ENCODE measurements around the gene ZFYVE21.

The ZFYVE21 gene

DNA sequence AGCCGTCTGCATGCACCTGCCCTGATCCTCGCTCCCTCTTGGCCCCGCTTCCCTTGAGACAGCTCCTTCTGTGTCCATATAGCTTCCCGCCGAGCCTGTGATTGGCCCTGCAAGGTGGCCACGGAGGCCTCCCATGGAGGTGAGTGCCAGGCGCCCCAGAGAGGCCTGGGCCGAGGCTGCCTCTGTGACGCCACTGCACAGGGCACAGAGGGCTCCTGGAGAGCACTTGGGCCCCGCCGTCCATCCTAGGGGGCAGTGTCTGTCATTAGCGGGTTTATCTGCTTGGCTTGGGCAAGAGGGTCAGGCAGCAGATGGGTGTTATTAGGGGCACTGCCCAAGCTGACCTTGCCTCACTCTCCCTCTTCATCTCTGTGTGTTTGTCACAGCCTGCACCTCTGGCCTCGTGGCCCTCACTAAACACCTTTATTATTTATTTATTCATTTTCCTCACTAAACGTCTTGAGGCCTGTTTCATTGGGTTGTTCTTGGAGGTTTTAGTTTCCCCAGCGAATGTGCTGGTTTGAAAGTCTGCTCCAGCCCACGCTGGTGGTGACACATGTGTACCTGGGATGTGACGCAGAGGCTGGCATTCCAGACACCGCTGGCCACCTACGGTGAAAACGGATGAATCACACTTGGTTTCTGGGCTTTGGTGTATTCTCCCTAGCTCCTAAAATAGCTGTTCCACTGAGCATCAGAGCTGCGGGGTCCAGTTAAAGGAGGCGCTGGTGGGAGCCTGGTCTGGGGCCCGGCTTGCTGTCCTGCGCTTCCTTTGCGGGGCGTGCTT, 5.9 kb downstream of the ZFYVE21 start:
- TF ChIP-seq, protein P1, sequence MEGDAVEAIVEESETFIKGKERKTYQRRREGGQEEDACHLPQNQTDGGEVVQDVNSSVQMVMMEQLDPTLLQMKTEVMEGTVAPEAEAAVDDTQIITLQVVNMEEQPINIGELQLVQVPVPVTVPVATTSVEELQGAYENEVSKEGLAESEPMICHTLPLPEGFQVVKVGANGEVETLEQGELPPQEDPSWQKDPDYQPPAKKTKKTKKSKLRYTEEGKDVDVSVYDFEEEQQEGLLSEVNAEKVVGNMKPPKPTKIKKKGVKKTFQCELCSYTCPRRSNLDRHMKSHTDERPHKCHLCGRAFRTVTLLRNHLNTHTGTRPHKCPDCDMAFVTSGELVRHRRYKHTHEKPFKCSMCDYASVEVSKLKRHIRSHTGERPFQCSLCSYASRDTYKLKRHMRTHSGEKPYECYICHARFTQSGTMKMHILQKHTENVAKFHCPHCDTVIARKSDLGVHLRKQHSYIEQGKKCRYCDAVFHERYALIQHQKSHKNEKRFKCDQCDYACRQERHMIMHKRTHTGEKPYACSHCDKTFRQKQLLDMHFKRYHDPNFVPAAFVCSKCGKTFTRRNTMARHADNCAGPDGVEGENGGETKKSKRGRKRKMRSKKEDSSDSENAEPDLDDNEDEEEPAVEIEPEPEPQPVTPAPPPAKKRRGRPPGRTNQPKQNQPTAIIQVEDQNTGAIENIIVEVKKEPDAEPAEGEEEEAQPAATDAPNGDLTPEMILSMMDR (IDR thresholded peaks at IDR 0.05; ENCODE audit: control extremely low read depth, extremely low read depth, low read depth, missing control alignments), result no peak
- CTCF ChIA-PET, result no interaction called here
- DNase-seq (ENCODE audit: extremely low spot score), result no peak
- POLR2A ChIA-PET, result interaction anchor here (0.6 kb wide), 1 partner anchor 1720 kb away, joined by 3 read pairs; no protein-coding TSS in a partner anchor

DNA sequence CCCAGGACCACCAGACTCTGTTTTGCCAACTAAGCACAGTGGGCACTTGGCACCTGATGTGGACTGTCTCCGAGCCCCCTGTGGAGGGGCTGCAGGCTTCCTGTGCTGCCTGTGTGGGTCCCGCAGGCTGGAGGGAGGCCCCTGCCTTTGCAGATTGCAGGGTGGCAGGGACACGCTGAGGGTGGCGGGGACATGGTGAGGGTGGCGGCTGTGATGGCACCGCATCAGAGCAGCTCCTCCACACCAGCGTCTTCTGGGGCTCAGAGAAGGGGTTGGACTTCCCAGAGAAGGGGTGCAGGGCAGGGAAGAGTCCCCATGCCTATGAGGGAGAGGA, 8.1 kb downstream of the ZFYVE21 start:
- CTCF ChIA-PET, result no interaction called here
- DNase-seq (ENCODE audit: extremely low spot score), result no peak
- POLR2A ChIA-PET, result no interaction called here
- TF ChIP-seq, protein P1 (IDR thresholded peaks at IDR 0.05; ENCODE audit: control extremely low read depth, extremely low read depth, low read depth, missing control alignments), result no peak

DNA sequence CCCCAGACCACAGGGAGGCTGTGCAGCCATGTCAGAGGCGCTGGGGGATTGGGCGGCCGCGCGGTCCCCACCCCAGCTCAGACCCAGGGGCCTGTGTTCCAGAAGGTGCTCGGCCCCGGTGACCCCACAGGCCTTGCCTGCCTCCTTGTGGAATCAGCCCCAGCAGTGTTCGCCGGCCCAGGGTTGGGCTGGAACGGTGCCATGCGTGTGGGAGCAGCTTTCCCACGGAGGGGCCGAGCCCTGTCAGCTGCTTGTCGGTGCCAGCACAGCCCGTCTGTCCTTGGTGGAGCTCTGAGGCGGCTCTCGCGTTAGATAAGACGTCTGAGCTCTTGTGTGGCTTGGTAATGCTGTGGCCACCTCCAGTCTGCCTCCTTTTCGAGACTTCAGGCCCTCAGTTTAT, 8.5 kb downstream of the ZFYVE21 start:
- POLR2A ChIA-PET, result no interaction called here
- CTCF ChIA-PET, result no interaction called here
- TF ChIP-seq, protein P1 (IDR thresholded peaks at IDR 0.05; ENCODE audit: control extremely low read depth, extremely low read depth, low read depth, missing control alignments), result no peak
- no peak for DNase-seq (ENCODE audit: extremely low spot score)

DNA sequence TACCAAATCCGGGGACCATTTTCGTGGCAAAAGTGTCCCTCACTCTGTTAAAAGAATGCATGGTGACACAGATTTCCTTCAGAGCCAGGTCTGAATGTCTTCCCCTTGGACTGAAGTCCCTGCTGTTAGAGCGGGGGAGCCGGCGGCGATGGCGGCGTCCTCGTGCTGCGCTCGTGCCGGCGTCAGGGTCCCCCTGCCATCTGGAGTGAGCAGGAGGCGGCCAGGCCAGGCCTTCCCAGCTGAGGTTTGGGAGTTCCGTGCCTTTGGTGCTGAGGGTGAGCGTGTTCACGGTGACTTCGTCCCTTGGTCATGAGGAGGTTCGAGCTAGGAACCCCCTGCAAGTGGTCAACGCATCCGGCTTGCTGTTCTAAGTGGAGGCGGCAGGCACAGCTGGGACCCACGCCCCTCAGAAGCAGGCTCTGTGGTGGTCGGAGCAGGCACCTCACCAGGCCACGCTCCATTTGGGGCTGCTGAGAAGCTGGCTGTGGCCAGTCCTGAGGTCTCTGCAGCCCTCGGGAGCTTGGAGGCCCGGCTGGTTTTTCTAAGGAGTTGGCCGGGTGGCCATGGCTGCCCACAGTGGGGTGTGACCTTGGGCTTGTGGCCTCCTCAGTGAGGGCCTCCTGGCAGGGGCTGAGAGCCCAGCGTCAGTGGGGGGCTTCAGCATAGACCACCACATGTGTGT, 9.5 kb downstream of the ZFYVE21 start:
- DNase-seq (ENCODE audit: extremely low spot score), result no peak
- CTCF ChIA-PET, result interaction anchor here (1.3 kb wide), 1 partner anchor 17 kb away, joined by 3 read pairs; no protein-coding TSS in a partner anchor
- POLR2A ChIA-PET, result no interaction called here
- TF ChIP-seq, protein P1 (IDR thresholded peaks at IDR 0.05; ENCODE audit: control extremely low read depth, extremely low read depth, low read depth, missing control alignments), result no peak

DNA sequence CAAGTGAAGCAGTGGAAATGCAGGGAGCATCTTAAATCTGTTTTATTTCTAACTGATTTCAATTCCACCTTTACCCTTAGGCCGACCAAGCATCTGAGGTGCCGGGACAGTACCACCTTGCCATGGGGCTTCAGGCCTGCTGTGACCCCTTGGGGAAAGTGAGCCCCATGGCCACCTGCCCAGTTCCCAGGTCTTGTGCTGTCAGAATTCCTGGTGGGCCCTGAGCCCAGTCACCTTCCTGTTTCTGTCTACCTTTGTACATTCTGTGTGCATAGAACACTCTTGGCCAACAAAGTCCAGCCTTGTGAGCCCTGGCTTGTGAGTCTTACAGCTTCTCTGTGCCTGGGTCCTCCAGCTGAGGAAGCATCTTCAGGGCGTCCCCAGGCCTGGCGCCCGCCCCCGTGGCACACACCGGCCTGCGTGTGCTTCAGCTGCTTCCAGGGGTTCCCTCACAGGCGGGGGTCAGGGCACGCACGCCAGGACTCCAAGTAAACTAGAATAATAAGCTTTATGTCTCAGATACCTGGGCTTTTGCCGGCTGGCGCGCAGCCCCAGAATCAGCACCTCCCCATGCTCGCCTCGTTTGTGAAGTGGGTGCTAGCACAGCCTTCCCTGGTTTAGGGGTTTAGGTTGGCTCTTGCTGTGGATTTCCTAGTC, 10.3 kb downstream of the ZFYVE21 start:
- no peak for DNase-seq (ENCODE audit: extremely low spot score)

DNA sequence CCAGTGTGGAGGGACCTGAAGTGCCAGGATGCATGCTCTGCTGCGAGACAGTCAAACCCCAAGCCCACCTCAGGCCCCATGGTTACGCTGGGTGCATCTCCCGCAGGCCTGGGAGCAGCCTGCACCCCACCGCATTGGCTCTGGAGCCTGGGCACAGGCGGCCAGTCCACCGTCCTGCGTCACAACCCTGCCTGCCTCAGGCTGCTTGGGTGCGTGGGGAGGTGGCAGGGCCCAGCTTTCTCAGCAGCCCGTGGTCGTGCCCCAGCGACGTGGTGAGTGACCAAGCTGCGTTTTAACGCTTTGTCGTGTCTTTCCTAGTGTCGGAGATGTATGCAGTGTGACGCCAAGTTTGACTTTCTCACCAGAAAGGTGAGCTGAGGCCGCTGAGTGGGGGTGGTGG, 10.9 kb downstream of the ZFYVE21 start:
- TF ChIP-seq, protein P1 (IDR thresholded peaks at IDR 0.05; ENCODE audit: control extremely low read depth, extremely low read depth, low read depth, missing control alignments), result no peak
- ChIA-PET POLR2A (interaction anchor here (0.6 kb wide), 1 partner anchor 380 kb away, joined by 4 read pairs; no protein-coding TSS in a partner anchor), CTCF (no interaction called here)
- DNase-seq (ENCODE audit: extremely low spot score), result no peak

More for the DNA sequence above, 10.3 kb downstream of the ZFYVE21 start:
- ChIA-PET POLR2A (no interaction called here), CTCF (interaction anchor here (1.3 kb wide), 1 partner anchor 16 kb away, joined by 3 read pairs; no protein-coding TSS in a partner anchor)
- TF ChIP-seq, protein P1 (IDR thresholded peaks at IDR 0.05; ENCODE audit: control extremely low read depth, extremely low read depth, low read depth, missing control alignments), result no peak

All from GM10248 (cell line).